ENCODE data around the gene GXYLT1.
"Not testable (repeated sequence)": the region's sequence is repeated elsewhere in the genome, so short reads cannot be mapped to it uniquely, and the experiment has no call there.

The GXYLT1 gene

GRCh38 chr12:42091769-42092168 is 52.9 kb downstream of the GXYLT1 start:
- DNase-seq: no peak

- no peak for DNase-seq
Observed at GRCh38 chr12:42090899-42091298, 53.8 kb downstream of the GXYLT1 start.

GRCh38 chr12:42086031-42086430 is 58.6 kb downstream of the GXYLT1 start:
- DNase-seq: no peak

GRCh38 chr12:42085594-42085993 is 59.1 kb downstream of the GXYLT1 start:
- no peak for DNase-seq

GRCh38 chr12:42084522-42084921 is 60.2 kb downstream of the GXYLT1 start:
- DNase-seq: no peak

GRCh38 chr12:42076976-42077375 is 67.7 kb downstream of the GXYLT1 start:
- no peak for DNase-seq

- DNase-seq: no peak
Observed at GRCh38 chr12:42070036-42070435, 74.6 kb downstream of the GXYLT1 start.

GRCh38 chr12:42059127-42059526 is 85.5 kb downstream of the GXYLT1 start:
- no peak for DNase-seq

GRCh38 chr12:42056130-42056529 is 88.5 kb downstream of the GXYLT1 start:
- no peak for DNase-seq

- no peak for DNase-seq
Observed at GRCh38 chr12:42053456-42053855, 91.2 kb downstream of the GXYLT1 start.

- not testable (repeated sequence) for DNase-seq
Observed at GRCh38 chr12:42048980-42049379, 95.7 kb downstream of the GXYLT1 start.

GRCh38 chr12:42039577-42039976 is 105.1 kb downstream of the GXYLT1 start:
- DNase-seq: no peak

GRCh38 chr12:42039176-42039575 is 105.5 kb downstream of the GXYLT1 start:
- DNase-seq: no peak

- DNase-seq: no peak
Observed at GRCh38 chr12:42031847-42032564, 112.7 kb downstream of the GXYLT1 start.

Data from NK-92 treated with Interleukin-12 subunit alpha and Interleukin-12 subunit beta, amount 100 ng/mL, for 24 hours (cell line).